H1 (cell line): ENCODE results near the gene ELP1.

ENCODE experiments used
- CREB1 ChIP-seq: IDR thresholded peaks from 2 replicates; pipeline ENCODE4 v1.6.1; 2012; ENCODE audit warnings: inconsistent platforms
- GABPA ChIP-seq: IDR thresholded peaks from 2 replicates; pipeline ENCODE4 v1.6.1; 2011; ENCODE audit warnings: mild to moderate bottlenecking, low read length, moderate library complexity, borderline replicate concordance; ENCODE audit not compliant: insufficient read depth
- YY1 ChIP-seq: IDR thresholded peaks from 2 replicates; pipeline ENCODE4 v1.6.1; 2011; ENCODE audit warnings: low read depth, mild to moderate bottlenecking, low read length
- TF ChIP-seq, protein P1 (sequence below), 3 experiments: IDR thresholded peaks; 1 replicate in 2 of 3; 2 replicates in 1 of 3; pipeline versions ENCODE4 v1.5.1 to v1.6.1; 2011; ENCODE audit warnings: low read length in 3 of 3, mild to moderate bottlenecking in 3 of 3, inconsistent platforms in 2 of 3, low read depth in 1 of 3, moderate library complexity in 1 of 3; ENCODE audit not compliant: insufficient read depth in 1 of 3; ENCODE audit errors: control extremely low read depth in 1 of 3

- TF ChIP-seq, protein P1, sequence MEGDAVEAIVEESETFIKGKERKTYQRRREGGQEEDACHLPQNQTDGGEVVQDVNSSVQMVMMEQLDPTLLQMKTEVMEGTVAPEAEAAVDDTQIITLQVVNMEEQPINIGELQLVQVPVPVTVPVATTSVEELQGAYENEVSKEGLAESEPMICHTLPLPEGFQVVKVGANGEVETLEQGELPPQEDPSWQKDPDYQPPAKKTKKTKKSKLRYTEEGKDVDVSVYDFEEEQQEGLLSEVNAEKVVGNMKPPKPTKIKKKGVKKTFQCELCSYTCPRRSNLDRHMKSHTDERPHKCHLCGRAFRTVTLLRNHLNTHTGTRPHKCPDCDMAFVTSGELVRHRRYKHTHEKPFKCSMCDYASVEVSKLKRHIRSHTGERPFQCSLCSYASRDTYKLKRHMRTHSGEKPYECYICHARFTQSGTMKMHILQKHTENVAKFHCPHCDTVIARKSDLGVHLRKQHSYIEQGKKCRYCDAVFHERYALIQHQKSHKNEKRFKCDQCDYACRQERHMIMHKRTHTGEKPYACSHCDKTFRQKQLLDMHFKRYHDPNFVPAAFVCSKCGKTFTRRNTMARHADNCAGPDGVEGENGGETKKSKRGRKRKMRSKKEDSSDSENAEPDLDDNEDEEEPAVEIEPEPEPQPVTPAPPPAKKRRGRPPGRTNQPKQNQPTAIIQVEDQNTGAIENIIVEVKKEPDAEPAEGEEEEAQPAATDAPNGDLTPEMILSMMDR (IDR thresholded peaks at IDR 0.05; ENCODE audit: control extremely low read depth in 1 of 3, insufficient read depth in 1 of 3, low read depth in 1 of 3, low read length in 3 of 3) = no peak
- TF ChIP-seq YY1 = no peak
- TF ChIP-seq GABPA = no peak
- TF ChIP-seq CREB1 = no peak
These were observed 49.2 kb downstream of the ELP1 start for GRCh38 chr9:108884701-108885100.
